GM12872 (cell line): Measurements from ENCODE around the gene METTL27.

Source experiments
- CTCF ChIP-seq: IDR thresholded peaks from 3 replicates; pipeline ENCODE4 v1.5.1; 2011; ENCODE audit warnings: low read depth, mild to moderate bottlenecking, low read length, moderate library complexity; ENCODE audit not compliant: insufficient read depth

The METTL27 gene

DNA sequence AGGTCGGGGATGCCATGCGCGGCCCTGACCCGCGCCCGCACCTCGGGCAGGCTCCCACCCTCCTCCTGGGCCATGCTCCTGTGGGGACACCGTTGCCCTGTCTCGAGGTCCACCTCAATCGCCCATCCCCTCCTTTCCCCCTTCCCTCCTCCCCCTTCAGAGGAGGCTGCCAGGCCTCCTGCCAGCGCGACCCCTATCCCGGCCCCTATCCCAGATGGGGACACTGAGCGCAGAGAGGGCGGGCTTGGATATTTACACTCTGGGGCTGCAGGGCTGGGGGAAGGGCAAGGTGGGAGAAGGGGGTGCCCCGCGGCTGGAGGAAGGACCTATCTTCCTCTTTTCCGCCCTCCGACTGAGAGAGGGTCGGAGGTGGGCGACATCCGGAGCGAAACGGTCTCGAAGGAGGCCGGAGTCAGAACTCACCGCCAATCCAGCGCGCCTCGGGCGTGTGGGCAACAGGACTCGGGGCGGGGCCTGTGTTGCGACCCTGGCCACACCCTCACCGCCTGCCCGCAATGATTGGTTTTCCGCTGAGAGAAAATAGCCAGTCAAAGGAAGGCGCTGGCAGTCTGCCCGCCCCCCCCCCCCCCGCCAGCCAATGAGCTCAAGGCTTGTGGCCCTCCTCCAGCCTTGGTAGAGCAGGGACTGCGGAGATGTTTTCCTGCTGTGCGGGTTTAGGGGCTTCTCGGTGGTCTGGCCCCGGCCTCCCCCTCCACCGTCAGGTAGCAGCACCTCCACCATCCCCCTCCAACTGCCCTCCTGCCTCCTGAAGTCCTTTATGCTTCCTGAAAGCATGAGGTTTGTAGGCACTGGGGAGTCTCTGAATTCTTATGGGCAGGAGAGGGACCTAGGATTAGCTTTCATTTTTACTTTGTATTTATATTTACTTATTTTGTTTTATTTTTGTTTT, at the start of gene METTL27:
Gene METTL27, minus strand, starts transcription at position 450 of the 910 bp plus-strand sequence. Its CDS starts 376 bp downstream, at position 74.
- no peak for TF ChIP-seq CTCF

- no peak for TF ChIP-seq CTCF
Observed at GRCh38 chr7:73891178-73891885, 49.0 kb upstream of the METTL27 start.

- no peak for TF ChIP-seq CTCF
Observed at GRCh38 chr7:73890555-73891147, 48.3 kb upstream of the METTL27 start.

GRCh38 chr7:73888959-73889358, 46.6 kb upstream of the METTL27 start:
- no peak for TF ChIP-seq CTCF

- TF ChIP-seq CTCF = no peak
Observed at GRCh38 chr7:73887762-73888161, 45.4 kb upstream of the METTL27 start.

DNA sequence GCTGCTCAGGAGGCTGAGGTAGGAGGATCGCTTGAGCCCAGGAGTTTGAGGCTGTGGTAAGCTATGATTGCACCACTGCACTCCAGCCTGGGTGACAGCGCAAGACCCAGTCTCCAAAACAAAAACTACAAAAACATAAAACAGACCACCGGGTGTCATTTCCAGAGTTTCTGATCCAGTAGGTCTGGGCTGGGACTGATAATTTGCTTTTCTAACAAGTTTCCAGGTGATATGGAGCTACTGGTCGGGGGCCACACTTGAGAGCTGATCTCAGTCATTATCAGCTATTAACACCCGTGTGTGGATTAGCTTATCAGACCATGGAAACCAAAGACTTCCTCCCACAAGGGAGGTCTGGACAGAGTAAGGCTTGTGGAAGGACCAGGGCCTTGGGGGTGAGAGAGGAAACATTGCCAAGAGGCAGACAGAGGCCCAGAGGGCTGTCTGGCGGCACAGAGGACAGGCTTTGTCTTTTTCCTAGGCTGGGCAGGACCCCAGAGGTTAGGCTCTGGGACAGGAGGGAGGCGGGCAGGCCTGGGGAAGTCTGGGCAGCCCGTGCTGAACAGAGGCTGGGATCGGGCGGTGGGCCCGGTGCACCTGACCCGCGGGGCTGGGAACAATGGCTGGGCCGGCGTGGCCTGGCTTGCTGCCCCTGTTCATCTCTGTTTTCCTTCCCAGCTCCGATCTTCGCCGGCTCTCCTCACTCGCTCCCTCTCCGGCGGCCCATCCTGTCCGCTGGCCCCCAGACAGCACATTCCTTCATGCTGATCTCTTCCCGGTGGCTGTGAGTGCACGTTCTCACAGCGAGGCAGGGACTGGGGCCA, 43.9 kb upstream of the METTL27 start:
- TF ChIP-seq CTCF = no peak

DNA sequence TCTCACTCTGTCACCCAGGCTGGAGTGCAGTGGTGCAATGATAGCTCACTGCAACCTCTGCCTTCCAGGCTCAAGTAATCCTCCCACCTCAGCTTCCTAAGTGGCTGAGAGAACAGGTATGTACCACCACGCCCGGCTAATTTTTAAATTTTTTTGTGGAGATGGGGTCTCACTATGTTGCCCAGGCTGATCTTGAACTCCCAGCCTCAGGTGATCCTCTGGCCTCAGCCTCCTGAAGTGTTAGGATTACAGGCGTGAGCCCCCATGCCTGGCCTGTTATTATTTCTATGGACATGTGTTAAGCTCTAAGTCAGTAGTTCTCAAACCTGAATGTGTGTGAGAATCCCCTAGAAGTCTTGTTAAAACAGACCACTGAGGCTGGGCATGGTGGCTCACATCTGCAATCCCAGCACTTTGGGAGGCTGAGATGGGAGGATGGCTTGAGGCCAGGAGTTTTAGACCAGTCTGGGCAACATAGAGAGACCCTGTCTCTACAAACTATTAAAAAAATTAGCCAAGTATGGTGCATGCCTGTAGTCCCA, 43.2 kb upstream of the METTL27 start:
- TF ChIP-seq CTCF = no peak
